ENCODE data around the gene ST14.

- TF ChIP-seq CTCF (IDR thresholded peaks at IDR 0.05), result no peak
- no peak for TF ChIP-seq POLR2AphosphoS5 (IDR thresholded peaks at IDR 0.05; ENCODE audit: insufficient read depth in 1 of 2, low read depth in 1 of 2)
- no peak for TF ChIP-seq POLR2A (IDR thresholded peaks at IDR 0.05)
Observed at GRCh38 chr11:130216591-130217132, 57.1 kb downstream of the ST14 start.

All from vagina (tissue), 2 donors.